Right lobe of liver (tissue), 4 donors: ENCODE measurements around the gene RPS21.

Experiments used
- POLR2A ChIP-seq: fragments of 450-650 bp; IDR thresholded peaks from one replicate; pipeline ENCODE4 v1.6.1; 2017; ENCODE audit warnings: antibody characterized with exemption, mild to moderate bottlenecking
- TF ChIP-seq, protein P1 (sequence below), 4 donors: fragments of 200-600 bp in 3 of 4; fragments of 450-650 bp in 1 of 4; IDR thresholded peaks; one replicate each; pipeline versions ENCODE4 v1.5.1 to v1.8.0; 2016 to 2022; ENCODE audit warnings: antibody characterized with exemption in 4 of 4, mild to moderate bottlenecking in 2 of 4
- donor health status: DM: no; HTN: no; CAD: no.
- donor health status: DM: no; HTN: no; CAD: no.
- donor health status: DM: no; HTN: yes; CAD: no.

DNA sequence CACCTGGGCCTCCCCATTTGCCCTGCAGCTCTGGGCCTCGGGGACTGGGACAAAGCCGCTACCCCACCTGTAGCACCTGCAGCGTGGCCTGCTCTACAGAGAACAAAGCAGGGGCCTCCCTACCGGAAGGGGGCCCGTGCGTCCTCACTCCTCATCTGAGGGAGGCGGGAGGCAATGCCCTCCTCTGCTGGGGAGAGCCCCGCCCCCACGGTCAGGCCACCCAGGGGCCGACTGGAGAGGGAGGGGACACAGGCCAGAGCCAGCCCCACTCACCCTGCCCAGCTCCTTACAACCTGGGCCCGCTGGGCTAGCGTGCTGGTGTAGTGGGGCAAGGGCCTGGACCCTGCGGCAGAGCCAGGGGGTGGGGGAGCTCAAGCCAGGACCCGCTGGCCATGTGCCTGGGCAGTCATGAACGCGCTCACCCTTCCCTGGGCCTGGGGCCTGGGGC lies 27.8 kb upstream of the RPS21 start:
- TF ChIP-seq, protein P1, sequence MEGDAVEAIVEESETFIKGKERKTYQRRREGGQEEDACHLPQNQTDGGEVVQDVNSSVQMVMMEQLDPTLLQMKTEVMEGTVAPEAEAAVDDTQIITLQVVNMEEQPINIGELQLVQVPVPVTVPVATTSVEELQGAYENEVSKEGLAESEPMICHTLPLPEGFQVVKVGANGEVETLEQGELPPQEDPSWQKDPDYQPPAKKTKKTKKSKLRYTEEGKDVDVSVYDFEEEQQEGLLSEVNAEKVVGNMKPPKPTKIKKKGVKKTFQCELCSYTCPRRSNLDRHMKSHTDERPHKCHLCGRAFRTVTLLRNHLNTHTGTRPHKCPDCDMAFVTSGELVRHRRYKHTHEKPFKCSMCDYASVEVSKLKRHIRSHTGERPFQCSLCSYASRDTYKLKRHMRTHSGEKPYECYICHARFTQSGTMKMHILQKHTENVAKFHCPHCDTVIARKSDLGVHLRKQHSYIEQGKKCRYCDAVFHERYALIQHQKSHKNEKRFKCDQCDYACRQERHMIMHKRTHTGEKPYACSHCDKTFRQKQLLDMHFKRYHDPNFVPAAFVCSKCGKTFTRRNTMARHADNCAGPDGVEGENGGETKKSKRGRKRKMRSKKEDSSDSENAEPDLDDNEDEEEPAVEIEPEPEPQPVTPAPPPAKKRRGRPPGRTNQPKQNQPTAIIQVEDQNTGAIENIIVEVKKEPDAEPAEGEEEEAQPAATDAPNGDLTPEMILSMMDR (IDR thresholded peaks at IDR 0.05): no peak
- no peak for TF ChIP-seq POLR2A
